Mesenchymal stem cell (in vitro differentiated cells and primary cell): ENCODE data around the gene REXO4.
A peak's percentile ranks its signal among the peaks of the same experiment; 100 is the strongest.

Experiments used
- DNase-seq: peaks from one replicate; pipeline ENCODE4 v3.0.0-alpha.2; 2013
- H2AFZ ChIP-seq: one replicate; pipeline ENCODE4 v1.6.1; 2013; ENCODE audit warnings: low read depth, mild to moderate bottlenecking, control low read depth, inconsistent platforms, low read length, moderate library complexity
- H2AK5ac ChIP-seq: 2 replicates; pipeline ENCODE4 v1.6.1; 2013; ENCODE audit warnings: low read length, moderate library complexity, mild to moderate bottlenecking, inconsistent platforms; ENCODE audit not compliant: severe bottlenecking
- H2BK120ac ChIP-seq: one replicate; pipeline ENCODE4 v1.6.1; 2013; ENCODE audit warnings: low read depth, mild to moderate bottlenecking, inconsistent platforms, low read length, moderate library complexity
- H2BK12ac ChIP-seq, 2 experiments: one replicate each; pipeline ENCODE4 v1.6.1; 2013; ENCODE audit warnings: inconsistent platforms in 2 of 2, low read length in 2 of 2, mild to moderate bottlenecking in 2 of 2, moderate library complexity in 2 of 2, control low read depth in 1 of 2
- H2BK15ac ChIP-seq: one replicate; pipeline ENCODE4 v1.6.1; 2013; ENCODE audit warnings: mild to moderate bottlenecking, low read depth, inconsistent platforms; ENCODE audit not compliant: poor library complexity, severe bottlenecking
- H2BK5ac ChIP-seq: 2 replicates; pipeline ENCODE4 v1.6.1; 2013; ENCODE audit warnings: low read depth, mild to moderate bottlenecking, low read length, control low read depth, inconsistent platforms; ENCODE audit not compliant: poor library complexity, severe bottlenecking
- H3K14ac ChIP-seq, 2 experiments: one replicate each; pipeline ENCODE4 v1.6.1; 2013; ENCODE audit warnings: inconsistent platforms in 2 of 2, low read length in 2 of 2, control low read depth in 1 of 2, mild to moderate bottlenecking in 1 of 2, moderate library complexity in 1 of 2
- H3K18ac ChIP-seq, 2 experiments: one replicate each; pipeline ENCODE4 v1.6.1; 2013; ENCODE audit warnings: inconsistent platforms in 2 of 2, low read length in 2 of 2, control low read depth in 1 of 2, low read depth in 1 of 2, mild to moderate bottlenecking in 1 of 2
- H3K23ac ChIP-seq, 2 experiments: one replicate each; pipeline ENCODE4 v1.6.1; 2013; ENCODE audit warnings: inconsistent platforms in 2 of 2, low read length in 2 of 2, mild to moderate bottlenecking in 2 of 2, moderate library complexity in 2 of 2, control low read depth in 1 of 2
- H3K27ac ChIP-seq: 2 replicates; pipeline ENCODE4 v1.5.1; 2013; ENCODE audit warnings: mild to moderate bottlenecking, moderate library complexity, low read length, control low read depth, inconsistent platforms; ENCODE audit not compliant: poor library complexity, severe bottlenecking
- H3K27me3 ChIP-seq, 2 experiments: 2 replicates each; pipeline versions ENCODE4 v1.6.1 to v1.7.0; 2013; ENCODE audit warnings: low read length in 2 of 2, mild to moderate bottlenecking in 2 of 2, moderate library complexity in 2 of 2, control low read depth in 1 of 2, inconsistent platforms in 1 of 2; ENCODE audit not compliant: control insufficient read depth in 1 of 2, insufficient read depth in 1 of 2
- H3K36me3 ChIP-seq, 2 experiments: 2 replicates each; pipeline versions ENCODE4 v1.6.1 to v1.7.0; 2013; ENCODE audit warnings: low read length in 2 of 2, control low read depth in 1 of 2, inconsistent platforms in 1 of 2, low read depth in 1 of 2, mild to moderate bottlenecking in 1 of 2; ENCODE audit not compliant: insufficient read depth in 2 of 2, control insufficient read depth in 1 of 2
- H3K4ac ChIP-seq, 2 experiments: one replicate each; pipeline ENCODE4 v1.6.1; 2013; ENCODE audit warnings: inconsistent platforms in 2 of 2, low read length in 2 of 2, mild to moderate bottlenecking in 2 of 2, moderate library complexity in 2 of 2, control low read depth in 1 of 2, low read depth in 1 of 2
- H3K4me1 ChIP-seq: 2 replicates; pipeline ENCODE4 v1.6.1; 2013; ENCODE audit warnings: low read depth, low read length, control low read depth; ENCODE audit not compliant: control insufficient read depth, insufficient read depth
- H3K4me2 ChIP-seq: 2 replicates; pipeline ENCODE4 v1.6.1; 2013; ENCODE audit warnings: low read length, mild to moderate bottlenecking, inconsistent platforms; ENCODE audit not compliant: poor library complexity, severe bottlenecking
- H3K4me3 ChIP-seq, 2 experiments: 2 replicates each; pipeline versions ENCODE4 v1.5.1 to v1.7.0; 2013; ENCODE audit warnings: low read length in 2 of 2, mild to moderate bottlenecking in 2 of 2, control low read depth in 1 of 2, low read depth in 1 of 2; ENCODE audit not compliant: insufficient read depth in 1 of 2
- H3K79me1 ChIP-seq: replicated peaks from 2 replicates; pipeline ENCODE4 v1.6.1; 2013; ENCODE audit warnings: mild to moderate bottlenecking, control low read depth, low read length, inconsistent platforms; ENCODE audit not compliant: poor library complexity, severe bottlenecking
- H3K9ac ChIP-seq: 2 replicates; pipeline ENCODE4 v1.7.0; 2013; ENCODE audit warnings: mild to moderate bottlenecking, low read length, moderate library complexity
- H3K9me3 ChIP-seq: 2 replicates; pipeline ENCODE4 v1.7.0; 2013; ENCODE audit warnings: mild to moderate bottlenecking, low read length; ENCODE audit not compliant: control insufficient read depth
- H4K8ac ChIP-seq: one replicate; pipeline ENCODE4 v1.6.1; 2013; ENCODE audit warnings: inconsistent platforms, mild to moderate bottlenecking, low read length, moderate library complexity
- H4K91ac ChIP-seq: one replicate; pipeline ENCODE4 v1.6.1; 2013; ENCODE audit warnings: mild to moderate bottlenecking, low read length, inconsistent platforms
- WGBS: methylation state at CpG from one replicate; pipeline ENCODE4 v1.1.7; 2013; ENCODE audit warnings: mixed read lengths; 5-methylcytosine and 5-hydroxymethylcytosine counted together

Gene REXO4

DNA sequence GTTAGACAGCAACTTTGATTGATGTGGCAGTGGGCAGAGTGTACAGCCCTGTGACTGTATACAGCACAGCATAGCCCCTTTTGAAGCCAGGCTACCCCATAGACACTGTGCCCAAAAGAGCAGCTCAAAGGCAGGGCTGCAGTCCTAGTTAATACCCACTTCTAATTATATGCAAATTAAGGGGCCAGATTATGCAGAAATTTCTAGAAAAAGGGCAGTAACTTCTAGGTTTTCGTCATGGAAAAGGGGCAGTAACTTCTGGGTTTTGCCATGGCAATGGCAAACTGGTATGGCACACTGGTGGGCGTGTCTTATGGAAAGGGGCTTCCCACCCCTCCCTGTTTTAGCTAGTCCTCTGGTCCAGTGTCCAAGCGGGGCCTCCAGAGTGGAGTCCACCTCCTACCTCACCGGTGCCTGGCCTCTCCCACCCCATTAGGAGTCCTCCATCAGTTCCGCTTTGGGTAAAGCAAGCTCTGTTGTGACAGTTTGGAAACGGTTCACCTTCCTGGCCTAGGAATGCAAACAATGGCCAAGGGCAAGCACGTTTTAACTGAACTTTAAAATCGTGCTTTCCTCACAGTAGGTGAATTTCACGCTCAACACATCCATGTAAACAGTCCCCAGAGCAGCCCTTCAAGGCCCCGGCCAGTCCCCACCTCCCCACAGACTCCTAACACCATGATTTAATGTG lies 10.0 kb upstream of the REXO4 start:
- H3K18ac ChIP-seq: peak overlapping the region in 1 of 2 experiments; percentile 70
- peaks cover 18% of the 10 kb centered on the region for H3K4me1 ChIP-seq
- H2BK120ac ChIP-seq: no peak overlapping the region
- no peak overlapping the region for H3K27ac ChIP-seq
- no peak overlapping the region for H3K9ac ChIP-seq
- H3K9me3 ChIP-seq: no peaks in the 10 kb centered on the region
- H2BK12ac ChIP-seq: no peak overlapping the region
- H3K14ac ChIP-seq: no peak overlapping the region
- no peaks in the 10 kb centered on the region for H3K36me3 ChIP-seq
- no peak overlapping the region for H2AFZ ChIP-seq
- no peak overlapping the region for H2BK15ac ChIP-seq
- no peak overlapping the region for H3K4me3 ChIP-seq
- 58% methylated on average over 9 of the region's 10 CpGs for WGBS
- no peaks in the 10 kb centered on the region for H3K79me1 ChIP-seq
- peaks cover 14 to 33% of the 10 kb centered on the region in 2 experiments for H3K27me3 ChIP-seq
- DNase-seq: no peak
- no peak overlapping the region for H2BK5ac ChIP-seq
- H4K91ac ChIP-seq: no peak overlapping the region
- H4K8ac ChIP-seq: no peak overlapping the region
- no peak overlapping the region for H3K4me2 ChIP-seq
- no peak overlapping the region for H3K4ac ChIP-seq
- no peak overlapping the region for H2AK5ac ChIP-seq
- no peak overlapping the region for H3K23ac ChIP-seq

DNA sequence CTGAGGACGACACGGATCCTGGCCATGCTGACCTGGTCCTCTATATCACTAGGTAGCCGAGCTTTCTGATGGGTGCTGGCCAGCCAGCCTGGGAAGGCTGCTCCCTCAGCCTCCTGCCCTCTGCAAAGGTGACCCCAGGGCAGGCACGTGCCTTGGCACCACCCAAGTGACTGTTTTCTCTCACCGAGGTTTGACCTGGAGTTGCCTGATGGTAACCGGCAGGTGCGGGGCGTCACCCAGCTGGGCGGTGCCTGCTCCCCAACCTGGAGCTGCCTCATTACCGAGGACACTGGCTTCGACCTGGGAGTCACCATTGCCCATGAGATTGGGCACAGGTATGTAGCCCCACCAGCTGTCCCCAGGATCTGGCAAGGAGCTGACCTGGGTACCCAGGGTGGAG lies 8.2 kb upstream of the REXO4 start:
- Histone ChIP-seq H3K9ac (no peak overlapping the region), H2BK5ac (no peak overlapping the region), H2AFZ (no peak overlapping the region), H2BK120ac (no peak overlapping the region), H3K4me3 (no peak overlapping the region), H3K14ac (no peak overlapping the region), H3K27me3 (peaks cover 14 to 33% of the 10 kb centered on the region in 2 experiments), H3K4me2 (no peak overlapping the region), H3K36me3 (no peaks in the 10 kb centered on the region), H3K18ac (no peak overlapping the region), H2BK15ac (peak overlapping the region; percentile 15), H4K8ac (no peak overlapping the region), H3K79me1 (no peaks in the 10 kb centered on the region), H2BK12ac (no peak overlapping the region), H2AK5ac (no peak overlapping the region), H3K27ac (no peak overlapping the region), H3K9me3 (no peaks in the 10 kb centered on the region), H3K23ac (no peak overlapping the region), H3K4me1 (peaks cover 18% of the 10 kb centered on the region), H3K4ac (no peak overlapping the region), H4K91ac (no peak overlapping the region)
- WGBS: 89% methylated on average over 11 of the region's 11 CpGs
- no peak for DNase-seq

DNA sequence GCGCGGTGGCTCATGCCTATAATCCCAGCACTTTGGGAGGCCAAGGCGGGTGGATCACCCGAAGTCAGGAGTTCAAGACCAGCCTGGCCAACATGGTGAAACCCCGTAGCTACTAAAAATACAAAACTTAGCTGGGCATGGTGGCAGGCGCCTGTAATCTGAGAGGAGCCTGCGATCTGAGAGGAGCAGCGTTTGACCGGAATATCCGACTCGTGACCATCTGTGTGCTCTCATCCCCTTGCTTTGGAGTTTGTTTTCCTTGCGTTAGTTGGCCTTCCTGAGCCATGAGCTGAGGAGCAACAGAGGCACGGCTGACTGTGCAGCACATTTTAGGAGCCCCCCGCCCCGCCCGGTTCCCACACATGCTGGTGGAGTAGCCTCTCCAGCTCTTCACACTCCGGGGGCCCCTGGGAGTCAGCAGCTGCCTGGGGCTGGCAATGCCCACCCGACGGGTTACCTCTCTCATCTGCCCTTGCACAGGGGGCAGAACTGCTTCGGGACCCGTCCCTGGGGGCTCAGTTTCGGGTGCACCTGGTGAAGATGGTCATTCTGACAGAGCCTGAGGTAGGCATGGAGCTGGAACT lies 7.3 kb upstream of the REXO4 start:
- 88% methylated on average over 22 of the region's 22 CpGs for WGBS
- H3K4me1 ChIP-seq: peaks cover 18% of the 10 kb centered on the region

DNA sequence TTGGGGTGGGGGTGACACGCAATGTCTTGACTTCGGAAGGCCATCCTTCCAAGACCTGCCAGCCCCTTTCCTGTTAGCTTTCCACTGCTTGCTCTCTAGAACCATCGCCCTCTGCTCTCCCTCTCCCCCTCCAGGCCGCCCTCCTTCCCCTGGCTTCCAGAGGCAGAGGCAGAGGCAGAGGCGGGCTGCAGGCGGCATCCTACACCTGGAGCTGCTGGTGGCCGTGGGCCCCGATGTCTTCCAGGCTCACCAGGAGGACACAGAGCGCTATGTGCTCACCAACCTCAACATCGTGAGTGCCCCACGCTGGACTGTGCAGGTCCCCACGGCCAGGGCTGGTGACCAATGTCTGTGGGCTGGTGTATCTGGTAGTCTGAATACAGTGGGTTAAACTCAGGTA lies 6.4 kb upstream of the REXO4 start:
- no peaks in the 10 kb centered on the region for H3K79me1 ChIP-seq
- no peak overlapping the region for H3K4me2 ChIP-seq
- H3K27ac ChIP-seq: no peak overlapping the region
- peaks cover 14 to 21% of the 10 kb centered on the region in 2 experiments for H3K27me3 ChIP-seq
- peak overlapping the region; percentile 70 to 97 for H2BK12ac ChIP-seq
- H4K8ac ChIP-seq: peak overlapping the region; percentile 47
- no peak overlapping the region for H2BK5ac ChIP-seq
- peak overlapping the region; percentile 44 for H2BK15ac ChIP-seq
- H3K4me1 ChIP-seq: peaks cover 12% of the 10 kb centered on the region
- no peaks in the 10 kb centered on the region for H3K36me3 ChIP-seq
- no peak overlapping the region for H2BK120ac ChIP-seq
- H3K23ac ChIP-seq: no peak overlapping the region
- H3K18ac ChIP-seq: peak overlapping the region; percentile 64 to 90
- no peak overlapping the region for H2AFZ ChIP-seq
- H3K14ac ChIP-seq: no peak overlapping the region
- H3K9ac ChIP-seq: no peak overlapping the region
- no peaks in the 10 kb centered on the region for H3K9me3 ChIP-seq
- peak overlapping the region in 1 of 2 experiments; percentile 80 for H3K4ac ChIP-seq
- peak overlapping the region; percentile 80 for H4K91ac ChIP-seq
- no peak overlapping the region for H2AK5ac ChIP-seq
- DNase-seq: no peak
- 98% methylated on average over 8 of the region's 12 CpGs for WGBS
- H3K4me3 ChIP-seq: no peak overlapping the region

More for the DNA sequence above, 7.3 kb upstream of the REXO4 start:
- no peak overlapping the region for H2AFZ ChIP-seq
- H3K79me1 ChIP-seq: no peaks in the 10 kb centered on the region
- H3K27me3 ChIP-seq: peaks cover 14 to 31% of the 10 kb centered on the region in 2 experiments
- H3K4me2 ChIP-seq: no peak overlapping the region
- no peak overlapping the region for H3K9ac ChIP-seq
- no peaks in the 10 kb centered on the region for H3K9me3 ChIP-seq
- no peak overlapping the region for H3K4me3 ChIP-seq
- H3K27ac ChIP-seq: no peak overlapping the region
- no peak overlapping the region for H2BK5ac ChIP-seq
- no peak overlapping the region for H4K91ac ChIP-seq
- H4K8ac ChIP-seq: no peak overlapping the region
- H3K23ac ChIP-seq: no peak overlapping the region
- DNase-seq: no peak
- H3K36me3 ChIP-seq: no peaks in the 10 kb centered on the region
- no peak overlapping the region for H3K4ac ChIP-seq
- no peak overlapping the region for H2BK120ac ChIP-seq
- no peak overlapping the region for H2AK5ac ChIP-seq
- H2BK12ac ChIP-seq: no peak overlapping the region
- H3K18ac ChIP-seq: no peak overlapping the region
- no peak overlapping the region for H3K14ac ChIP-seq
- H2BK15ac ChIP-seq: no peak overlapping the region
